SKM-1 (cell line): ENCODE results near the gene BRWD1.
"Not testable (repeated sequence)": the region's sequence is repeated elsewhere in the genome, so short reads cannot be mapped to it uniquely, and the experiment has no call there.

Experiments
- DNase-seq: peaks from one replicate; lab custom pipeline; 2025; ENCODE audit not compliant: unreplicated experiment; lab: John Stamatoyannopoulos, UW

BRWD1 gene

GRCh38 chr21:39288987-39289386, 24.4 kb downstream of the BRWD1 start:
- DNase-seq = no peak

DNA sequence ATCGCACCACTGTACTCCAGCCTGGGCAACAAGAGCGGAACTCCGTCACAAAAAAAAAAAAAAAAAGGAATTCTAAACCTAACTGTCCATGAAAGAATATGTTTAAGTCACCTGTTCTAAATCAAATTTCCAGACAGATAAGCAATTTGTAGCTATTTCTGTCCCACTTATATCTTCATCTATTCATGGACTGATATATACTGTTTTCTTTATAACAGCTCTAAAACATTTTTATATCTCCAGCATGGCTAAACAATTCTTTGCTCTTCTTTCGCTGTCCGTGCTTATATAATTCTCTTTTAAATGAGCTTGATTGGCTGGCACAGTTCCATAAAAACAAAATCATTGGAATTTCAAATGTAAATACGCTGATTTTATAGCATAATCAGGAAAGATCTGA, 30.5 kb downstream of the BRWD1 start:
- DNase-seq = no peak

DNA sequence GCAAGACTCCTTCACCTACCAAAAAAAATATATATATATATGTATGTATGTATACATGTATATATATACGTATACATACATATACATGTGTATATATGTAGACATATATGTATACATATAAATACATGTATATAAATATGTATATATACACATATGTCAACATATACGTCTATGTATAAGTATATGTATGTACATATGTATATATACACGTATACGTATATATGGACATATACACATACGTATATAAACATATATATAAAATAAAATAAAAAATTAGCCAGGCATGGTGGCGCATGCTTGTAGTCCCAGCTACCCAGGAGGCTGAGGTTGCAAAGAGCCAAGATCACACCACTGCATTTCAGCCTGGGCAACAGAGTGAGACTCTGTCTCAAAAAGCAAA, 31.6 kb downstream of the BRWD1 start:
- DNase-seq = no peak

DNA sequence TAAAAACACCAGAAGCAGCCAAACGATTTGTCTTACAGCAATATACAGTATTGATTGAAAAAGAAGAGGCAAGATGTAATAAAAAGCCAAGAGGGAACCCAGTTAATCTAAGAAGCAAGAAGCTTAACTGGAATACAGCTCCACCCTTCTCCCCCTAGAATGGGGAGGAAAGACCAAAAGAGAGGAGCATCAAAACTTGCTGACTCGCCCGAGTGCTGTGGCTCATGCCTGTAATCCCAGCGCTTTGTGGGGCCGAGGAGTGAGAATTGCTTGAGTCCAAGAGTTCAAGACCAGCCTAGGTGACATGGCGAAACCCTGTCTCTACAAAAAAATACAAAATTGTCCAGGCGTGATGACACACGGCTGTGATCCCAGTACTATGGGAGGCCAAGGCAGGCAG, 32.2 kb downstream of the BRWD1 start:
- DNase-seq = no peak

DNA sequence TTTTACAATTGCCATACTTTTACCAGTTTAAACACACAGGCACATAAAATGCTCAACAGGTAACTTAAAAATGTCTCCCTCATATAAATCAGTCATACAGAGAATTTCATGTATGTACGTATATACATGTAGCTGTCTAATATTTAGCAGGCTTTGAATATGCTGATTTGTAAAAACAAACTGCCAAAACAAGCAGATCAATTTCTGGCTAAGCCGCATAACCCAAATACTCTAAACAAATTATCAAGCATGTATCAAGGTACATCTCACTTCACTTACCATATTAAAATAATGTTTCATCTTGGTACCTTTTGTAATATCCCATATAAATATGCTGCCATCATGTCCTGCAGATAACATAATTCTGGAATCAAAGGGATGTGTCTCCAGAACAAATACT, 43.8 kb downstream of the BRWD1 start:
- no peak for DNase-seq

DNA sequence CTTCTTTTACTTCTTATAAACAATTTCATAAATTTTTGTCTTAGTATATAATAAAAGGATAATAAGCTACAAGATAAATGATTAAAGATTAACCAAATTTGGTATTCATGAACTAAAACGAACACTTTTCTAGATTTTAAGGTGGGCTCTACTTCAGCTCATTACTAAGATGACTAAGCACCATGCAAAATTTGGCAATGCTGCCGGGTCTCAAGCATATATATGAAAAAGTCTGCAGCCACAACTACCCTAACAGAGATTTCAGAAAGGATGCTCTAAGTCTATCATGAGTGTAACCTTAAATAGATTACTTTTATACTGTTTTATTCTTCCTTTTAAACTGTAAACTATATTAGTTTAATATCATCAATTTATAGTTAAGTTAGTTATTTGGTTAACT, 47.8 kb downstream of the BRWD1 start:
- DNase-seq = no peak

GRCh38 chr21:39263372-39263771, 50.1 kb downstream of the BRWD1 start:
- no peak for DNase-seq

GRCh38 chr21:39258207-39258606, 55.2 kb downstream of the BRWD1 start:
- DNase-seq = no peak

DNA sequence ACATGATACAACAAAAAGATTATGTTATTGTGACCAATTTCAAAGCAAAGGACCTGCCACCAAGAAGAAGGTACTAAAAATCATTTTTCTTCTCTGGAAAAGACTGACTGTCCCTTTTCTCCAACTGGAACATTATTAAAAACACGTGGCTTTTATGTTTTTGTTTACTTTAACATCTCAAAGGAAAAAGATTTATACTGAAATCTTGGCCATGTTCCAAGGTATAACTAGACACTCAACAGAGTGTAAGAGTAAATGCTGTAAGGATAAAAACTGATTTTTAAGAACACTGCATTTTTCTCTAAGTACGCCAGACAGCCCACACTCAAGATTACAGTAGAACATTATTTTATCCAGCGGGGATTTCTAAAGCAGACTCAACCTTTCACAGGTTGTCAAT, 62.1 kb downstream of the BRWD1 start:
- DNase-seq = no peak

DNA sequence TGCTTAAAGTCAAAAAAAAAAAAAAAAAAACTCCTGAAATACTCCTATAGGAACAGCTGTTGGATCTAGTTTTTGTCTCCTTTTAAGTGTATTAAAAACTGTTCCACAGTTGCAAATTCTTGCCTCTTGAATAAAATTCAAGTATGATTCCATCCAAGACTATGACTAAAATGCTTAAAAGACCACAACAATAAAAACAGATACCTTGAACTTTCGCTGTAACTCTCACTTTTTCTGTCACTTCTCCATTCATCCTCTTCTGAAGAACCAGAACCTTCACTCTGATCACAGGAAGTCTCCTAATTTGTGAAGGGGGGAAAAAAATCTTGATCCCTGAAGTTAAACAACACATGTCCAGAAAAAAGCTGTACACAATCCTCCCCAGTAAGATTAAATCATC, 75.2 kb downstream of the BRWD1 start:
- no peak for DNase-seq

DNA sequence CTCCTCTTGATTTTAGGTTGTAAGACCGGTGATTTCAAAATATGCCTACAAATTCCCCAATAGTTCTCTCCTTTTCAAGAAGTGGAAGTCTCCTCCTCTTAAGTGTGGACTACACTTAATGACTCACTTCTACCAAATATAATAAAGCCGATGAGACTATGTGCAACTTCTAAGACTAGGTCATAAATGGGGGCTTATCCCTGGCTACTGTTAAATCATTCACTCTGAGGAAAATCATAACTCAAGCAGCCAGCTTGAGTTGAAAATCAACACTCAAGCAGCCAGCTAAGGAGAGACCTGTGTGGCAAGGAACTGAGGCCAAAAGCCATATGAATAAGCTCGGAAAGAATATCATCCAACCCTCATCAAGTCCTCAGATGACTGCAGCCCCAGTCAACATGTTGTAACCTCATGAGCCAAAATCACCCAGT, 80.6 kb downstream of the BRWD1 start:
- DNase-seq = no peak

GRCh38 chr21:39224930-39225329, 88.5 kb downstream of the BRWD1 start:
- no peak for DNase-seq

DNA sequence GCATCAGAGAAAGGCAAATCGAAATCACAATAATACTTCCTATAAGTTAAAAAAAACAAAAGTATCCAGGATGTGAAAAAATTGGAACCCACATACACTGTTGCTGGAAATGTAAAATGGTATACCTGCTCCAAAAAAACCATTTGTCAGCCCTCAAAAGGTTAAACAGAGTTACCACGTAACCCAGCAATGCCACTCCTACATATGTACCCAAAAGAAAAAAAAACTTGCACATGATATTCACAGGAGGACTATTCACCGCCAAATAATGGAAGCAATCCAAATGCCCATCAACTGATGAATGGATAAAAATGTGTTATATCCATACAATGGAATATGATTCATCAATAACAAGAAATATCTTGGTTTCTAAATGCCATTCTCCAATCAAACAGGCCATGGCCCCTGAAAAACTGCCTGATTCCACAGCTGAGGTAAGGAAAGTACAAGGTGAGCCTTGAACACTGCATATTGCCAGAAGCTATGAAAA, 91.4 kb downstream of the BRWD1 start:
- DNase-seq = no peak

DNA sequence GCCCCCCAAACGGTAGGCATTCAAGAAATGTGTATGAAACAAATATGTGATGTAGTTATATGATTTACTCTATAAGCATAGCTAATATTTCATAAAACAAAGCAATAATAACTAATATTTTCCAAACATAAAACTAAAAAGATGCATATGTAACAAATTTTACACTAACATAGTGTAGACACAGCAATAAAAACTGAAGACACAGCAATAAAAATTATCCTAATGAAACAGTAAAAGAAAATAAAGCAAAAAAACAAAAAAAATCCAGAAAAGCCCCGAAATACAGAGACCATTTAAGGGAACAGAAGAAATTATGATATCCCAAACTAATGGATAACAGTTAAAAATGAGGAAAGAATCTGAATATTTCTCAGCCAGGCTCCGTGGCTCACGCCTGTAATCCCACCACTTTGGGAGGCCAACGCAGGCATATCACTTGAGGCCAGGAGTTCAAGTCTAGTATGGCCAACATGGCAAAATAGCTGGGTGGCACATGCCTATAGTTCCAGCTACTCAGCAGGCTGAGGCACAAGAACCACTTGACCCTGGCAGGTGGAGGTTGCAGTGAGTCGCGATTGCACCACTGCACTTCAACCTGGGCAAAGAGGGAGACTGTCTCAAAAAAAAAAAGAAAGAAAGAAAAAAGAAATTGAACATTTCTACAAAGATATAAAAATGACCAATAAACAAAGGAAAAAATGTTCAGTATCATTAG, 92.0 kb downstream of the BRWD1 start:
- DNase-seq = no peak

- DNase-seq = not testable (repeated sequence)
Observed at GRCh38 chr21:39220875-39221274, 92.6 kb downstream of the BRWD1 start.

GRCh38 chr21:39220150-39220549, 93.3 kb downstream of the BRWD1 start:
- DNase-seq = no peak

DNA sequence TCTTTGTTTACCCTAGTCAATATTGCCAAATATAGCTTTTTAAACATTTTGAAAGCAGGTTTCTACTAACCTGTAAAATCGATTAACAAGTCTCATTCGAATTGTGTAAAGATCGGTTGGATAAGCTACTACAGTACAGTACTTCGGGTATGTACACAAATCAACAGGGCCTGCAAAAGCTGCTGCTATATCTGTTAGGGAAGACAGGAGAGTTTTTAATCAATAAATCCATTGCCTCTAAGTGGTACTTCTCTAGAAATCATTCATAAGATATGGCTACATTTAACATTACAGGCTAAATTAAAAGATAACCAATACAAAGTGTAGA, 95.4 kb downstream of the BRWD1 start:
- DNase-seq = no peak

GRCh38 chr21:39217356-39218081, 95.9 kb downstream of the BRWD1 start:
- DNase-seq = no peak

DNA sequence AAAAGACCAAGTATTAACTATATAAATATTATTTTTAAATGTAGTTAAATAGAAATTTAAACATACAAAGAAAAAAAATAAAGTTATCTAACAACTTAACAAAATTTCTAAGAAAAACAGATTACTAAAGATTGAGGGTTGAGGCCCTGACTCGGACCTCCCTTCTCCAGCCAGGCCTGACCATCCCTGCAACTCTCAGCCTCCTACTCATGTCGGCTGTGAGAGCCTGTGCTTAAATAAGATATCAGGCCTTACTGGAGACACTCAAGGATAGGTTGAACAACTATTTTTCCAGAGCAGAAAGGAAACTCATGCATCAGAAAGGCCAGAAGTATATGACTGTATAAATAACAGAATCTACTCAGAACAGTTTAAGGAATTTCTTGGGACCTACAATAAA, 97.1 kb downstream of the BRWD1 start:
- DNase-seq = no peak

GRCh38 chr21:39215078-39215477, 98.4 kb downstream of the BRWD1 start:
- DNase-seq = no peak

DNA sequence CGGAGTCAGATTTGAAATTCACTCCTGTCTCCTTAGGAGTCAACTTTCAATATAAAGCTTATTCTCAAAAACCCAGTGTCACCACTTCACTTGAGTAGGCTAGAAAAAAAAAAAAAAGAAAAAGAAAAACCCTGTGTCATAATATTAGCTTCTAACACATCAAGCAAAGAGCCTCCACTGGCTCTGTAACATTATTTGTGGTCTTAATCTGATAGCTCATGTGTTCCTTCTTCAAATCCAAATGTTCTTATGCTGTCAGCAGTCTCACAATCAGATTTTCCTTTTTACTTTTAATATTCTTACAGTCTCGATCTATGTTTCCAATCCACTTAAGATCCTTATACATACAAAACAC, 104.1 kb downstream of the BRWD1 start:
- no peak for DNase-seq

GRCh38 chr21:39208624-39209333, 104.7 kb downstream of the BRWD1 start:
- no peak for DNase-seq
